CD4-positive, alpha-beta T cell treated with Interleukin-1 beta for 1 hour (primary cell): ENCODE data around the gene HIP1.

Source experiments
- DNase-seq, 2 donors: peaks; one replicate each; pipeline ENCODE4 v3.0.0-alpha.2; 2020 to 2022

HIP1 gene

DNA sequence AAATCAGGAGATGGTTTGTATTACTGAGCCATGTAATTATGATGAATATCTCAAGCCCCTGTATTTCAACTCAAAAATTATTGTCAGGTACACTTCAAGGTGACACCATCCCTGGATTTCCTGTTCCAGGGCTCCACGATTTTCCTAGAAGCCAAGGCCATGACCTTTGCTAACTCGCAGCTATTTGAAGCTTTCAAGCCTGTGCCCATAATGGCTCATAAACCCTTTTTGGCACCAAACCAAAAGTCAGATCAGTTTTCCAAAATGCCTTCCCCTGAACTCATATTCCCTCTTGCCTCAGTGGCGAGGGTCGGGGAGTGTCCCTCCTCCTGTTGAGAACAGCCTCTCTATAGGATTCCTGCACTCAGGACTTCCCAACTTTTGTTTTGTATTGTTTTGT lies 70.8 kb downstream of the HIP1 start:
- DNase-seq, result no peak

DNA sequence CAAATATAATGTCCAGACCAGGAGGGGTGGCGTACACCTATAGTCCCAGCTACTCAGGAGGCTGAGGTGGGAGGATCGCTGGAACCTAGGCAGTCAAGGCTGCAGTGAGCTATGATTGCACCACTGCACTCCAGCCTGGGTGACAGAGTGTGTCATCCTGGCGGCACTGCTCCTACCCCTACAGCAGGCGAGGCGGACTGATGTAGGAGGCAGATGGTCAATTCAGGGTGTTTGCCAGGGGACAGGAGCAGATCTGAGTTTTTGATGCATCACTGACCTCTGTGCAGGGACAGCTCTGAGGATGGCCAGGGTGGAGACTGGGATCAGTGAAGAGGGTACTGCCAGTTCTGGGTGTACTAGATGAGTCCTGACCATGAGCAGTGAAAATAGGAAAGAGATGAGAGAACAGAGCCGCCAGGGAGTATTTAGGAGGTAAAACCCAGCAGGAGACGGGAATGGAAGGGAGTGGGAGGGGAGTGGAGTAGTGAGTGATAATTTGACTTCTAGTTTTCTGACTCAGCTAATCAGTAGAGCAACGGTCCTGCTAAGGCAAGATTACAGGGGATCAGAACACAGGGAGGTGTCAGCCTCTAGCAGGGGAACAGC lies 75.3 kb downstream of the HIP1 start:
- no peak for DNase-seq

DNA sequence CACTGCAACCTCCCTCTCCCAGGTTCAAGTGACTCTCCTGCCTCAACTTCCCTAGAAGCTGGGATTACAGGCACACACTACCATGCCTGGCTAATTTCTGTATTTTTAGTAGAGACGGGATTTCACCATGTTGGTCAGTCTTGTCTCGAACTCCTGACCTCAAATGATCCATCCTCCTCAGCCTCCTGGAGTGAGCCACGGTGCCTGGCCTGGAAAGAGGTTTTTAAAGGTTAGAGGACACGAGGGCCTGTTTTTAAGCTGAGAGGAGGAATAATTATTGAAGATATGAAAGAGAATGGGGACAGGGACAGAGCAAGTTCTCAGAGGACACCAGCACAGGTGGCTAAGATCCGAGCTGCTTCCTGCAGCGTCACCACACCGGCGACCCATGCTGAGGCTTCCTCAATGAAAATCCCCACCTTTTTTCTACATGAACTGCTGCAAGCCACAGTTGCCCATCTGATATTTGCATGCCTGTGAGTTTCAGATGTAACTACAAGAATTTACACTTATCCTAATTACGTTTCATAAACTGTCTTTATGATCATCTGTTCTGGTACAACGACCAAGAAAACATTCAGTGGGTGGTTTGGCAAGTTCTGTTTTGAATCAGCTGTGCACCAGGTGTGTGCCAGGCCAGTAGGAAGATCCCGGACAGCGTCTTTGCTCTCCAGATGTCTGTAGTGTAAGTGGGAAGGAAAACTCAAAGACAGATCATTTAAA lies 76.0 kb downstream of the HIP1 start:
- DNase-seq, result peak in 1 of 2 donors; percentile 44

DNA sequence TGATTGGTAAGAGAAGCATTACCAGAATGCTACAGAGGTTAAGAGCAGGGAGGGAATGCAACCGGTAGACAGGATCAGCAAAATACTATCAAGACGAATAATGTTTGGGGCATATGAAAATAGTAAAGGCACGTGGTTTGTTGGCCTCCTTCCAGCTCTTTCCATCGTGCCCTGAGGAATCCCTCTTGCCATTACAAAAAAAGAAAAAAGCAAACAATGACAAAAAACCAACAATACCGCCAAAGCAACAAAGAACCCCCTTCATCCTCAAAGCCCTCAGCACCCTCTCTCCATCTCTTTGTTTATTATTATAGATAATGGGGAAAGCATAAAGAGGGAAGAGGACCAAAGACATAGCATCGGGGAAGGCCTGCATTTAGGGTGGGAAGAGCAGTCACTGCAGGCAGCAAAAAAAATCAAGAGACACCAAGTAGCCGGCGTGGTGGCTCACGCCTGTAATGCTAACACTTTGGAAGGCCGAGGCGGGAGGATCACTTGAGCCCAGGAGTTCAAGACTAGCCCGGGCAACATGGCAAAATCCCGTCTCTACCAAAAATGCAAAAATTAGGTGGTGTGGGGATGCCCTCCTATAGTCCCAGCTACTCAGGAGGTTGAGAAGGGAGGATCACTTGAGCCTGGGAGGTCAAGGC lies 78.0 kb downstream of the HIP1 start:
- DNase-seq, result no peak

DNA sequence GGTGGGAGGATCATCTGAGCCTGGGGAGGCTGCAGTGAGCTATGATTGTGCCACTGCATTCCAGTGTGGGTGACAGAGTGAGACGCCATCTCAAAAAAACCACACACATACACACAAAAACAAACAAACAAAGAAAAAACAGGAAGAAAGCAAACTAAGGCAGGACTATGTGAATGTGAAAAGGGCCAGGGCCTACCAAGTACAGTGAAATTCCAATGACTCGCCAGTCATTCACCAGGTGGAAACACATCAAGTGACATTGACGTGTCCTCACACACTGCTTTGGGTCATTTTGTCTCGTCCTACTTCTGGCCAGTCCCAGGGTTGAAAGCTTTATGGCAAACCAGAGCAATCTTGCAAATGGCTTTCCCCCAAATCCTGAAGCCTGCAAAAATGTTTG lies 79.9 kb downstream of the HIP1 start:
- no peak for DNase-seq

DNA sequence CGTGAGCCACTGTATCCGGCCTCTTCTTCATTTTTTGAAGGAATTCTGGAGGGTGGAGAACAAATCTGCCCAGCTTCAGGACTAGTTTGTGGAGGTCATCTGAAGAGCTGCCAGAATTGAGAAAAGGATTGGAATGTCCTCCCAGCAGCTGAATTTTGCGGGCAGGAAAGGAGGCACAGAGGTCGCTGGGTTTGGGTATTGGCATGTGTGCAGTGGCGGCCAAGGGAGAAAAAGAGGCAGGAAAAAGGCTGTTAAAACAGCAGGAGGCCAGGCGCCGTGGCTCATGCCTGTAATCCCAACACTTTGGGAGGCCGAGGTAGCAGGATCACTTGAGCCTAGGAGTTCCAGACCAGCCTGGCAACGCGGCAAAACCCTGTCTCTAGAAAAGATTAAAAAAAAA lies 80.4 kb downstream of the HIP1 start:
- no peak for DNase-seq

DNA sequence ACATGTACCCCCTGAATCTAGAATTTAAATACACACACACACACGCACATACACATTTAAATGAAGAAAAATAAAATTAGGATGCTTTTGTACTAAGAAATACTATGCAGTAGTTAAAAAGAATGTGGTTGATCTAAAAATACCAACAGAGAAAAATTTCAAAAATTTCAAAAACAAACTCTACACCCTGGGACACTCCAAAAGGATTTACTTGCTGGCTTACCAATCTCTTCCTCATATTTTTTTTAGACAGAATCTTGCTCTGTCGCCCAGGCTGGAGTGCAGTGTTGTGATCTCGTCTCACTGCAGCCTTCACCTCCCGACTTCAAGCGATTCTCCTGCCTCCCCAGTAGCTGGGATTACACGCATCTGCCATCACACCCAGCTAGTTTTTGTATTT lies 80.9 kb downstream of the HIP1 start:
- no peak for DNase-seq

DNA sequence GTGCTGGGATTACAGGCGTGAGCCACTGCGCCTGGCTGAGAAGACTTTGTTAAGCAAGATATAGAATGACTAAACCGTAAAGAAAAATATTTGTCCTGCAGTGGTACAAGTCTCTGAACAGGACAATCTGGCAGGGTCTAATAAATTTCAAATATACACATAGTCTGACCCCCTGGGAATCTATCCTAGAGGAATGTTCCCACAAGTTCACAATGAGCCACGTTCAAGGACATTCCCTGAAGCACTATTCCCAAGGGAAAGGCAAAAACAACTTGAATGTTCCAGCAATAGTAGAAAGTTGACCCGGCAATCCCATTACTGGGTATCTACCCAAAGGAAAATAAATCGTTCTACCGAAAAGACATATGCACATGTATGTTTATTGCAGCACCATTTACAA lies 82.0 kb downstream of the HIP1 start:
- no peak for DNase-seq

DNA sequence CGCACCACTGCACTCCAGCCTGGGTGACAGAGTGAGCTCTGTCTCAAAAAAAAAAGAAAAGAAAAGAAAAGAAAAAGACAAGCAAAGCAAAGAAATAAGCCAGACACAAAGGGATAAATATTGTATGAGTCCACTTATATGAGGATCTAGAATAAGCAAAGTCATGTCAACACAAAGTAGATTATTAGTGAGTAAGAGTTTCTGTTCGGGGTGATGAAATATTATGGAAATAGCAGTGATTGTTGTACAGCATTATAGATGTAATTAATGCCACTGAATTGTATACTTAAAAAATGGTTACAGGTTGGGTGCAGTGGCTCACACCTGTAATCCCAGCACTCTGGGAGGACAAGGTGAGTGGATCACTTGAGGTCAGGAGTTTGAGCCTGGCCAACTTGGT lies 83.2 kb downstream of the HIP1 start:
- DNase-seq, result no peak

DNA sequence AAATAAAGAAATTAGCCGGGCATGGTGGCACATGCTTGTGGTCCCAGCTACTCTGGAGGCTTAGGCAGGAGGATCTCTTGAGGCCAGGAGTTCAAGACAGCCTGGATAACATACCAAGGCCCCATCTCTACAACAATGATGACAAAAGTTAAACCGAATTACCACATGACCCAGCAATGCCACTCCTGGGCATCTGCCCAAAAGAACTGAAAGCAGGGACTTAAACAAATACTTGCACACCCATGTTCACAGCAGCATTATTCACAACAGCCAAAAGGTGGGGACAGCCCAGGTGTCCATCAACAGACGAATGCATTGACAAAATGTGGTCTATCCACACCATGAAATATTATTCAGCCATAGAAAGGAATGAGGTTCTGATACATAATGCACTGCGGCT lies 83.9 kb downstream of the HIP1 start:
- DNase-seq, result no peak

DNA sequence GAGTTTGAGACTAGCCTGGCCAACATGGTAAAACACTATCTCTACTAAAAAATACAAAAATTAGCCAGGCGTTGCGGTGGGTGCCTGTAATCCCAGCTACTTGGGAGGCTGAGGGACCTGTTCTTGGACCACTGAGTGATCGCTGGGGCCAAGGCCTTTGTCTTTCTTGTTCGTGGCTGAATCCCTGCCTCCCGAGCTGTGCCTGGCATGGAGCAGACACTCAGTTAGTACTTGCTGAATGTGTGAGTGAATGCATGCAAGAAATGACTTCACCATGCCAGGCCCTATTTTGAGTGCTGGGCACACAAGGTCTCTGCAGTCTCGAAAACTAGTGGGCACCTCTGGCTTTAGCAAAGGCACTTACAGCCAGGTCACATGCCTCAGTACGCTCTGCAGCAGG lies 85.1 kb downstream of the HIP1 start:
- no peak for DNase-seq

DNA sequence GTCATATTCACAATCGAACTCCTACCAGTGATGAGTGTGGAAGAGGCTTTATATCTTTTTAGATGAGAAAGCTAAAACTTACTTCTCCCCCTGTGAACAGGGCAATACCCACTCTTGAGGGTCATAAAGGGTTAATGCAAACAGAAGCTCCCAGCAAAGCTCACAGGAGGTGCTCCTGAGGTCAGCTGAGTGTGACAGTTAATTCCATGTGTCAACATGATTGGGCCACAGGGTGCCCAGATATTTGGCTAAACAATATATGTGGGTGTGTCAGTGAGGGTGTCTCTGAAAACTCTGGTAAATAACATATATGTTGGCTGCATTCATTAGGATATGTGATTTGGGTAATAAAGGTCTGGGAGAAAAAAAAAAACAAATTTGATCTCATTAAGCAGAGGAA lies 86.0 kb downstream of the HIP1 start:
- DNase-seq, result no peak

DNA sequence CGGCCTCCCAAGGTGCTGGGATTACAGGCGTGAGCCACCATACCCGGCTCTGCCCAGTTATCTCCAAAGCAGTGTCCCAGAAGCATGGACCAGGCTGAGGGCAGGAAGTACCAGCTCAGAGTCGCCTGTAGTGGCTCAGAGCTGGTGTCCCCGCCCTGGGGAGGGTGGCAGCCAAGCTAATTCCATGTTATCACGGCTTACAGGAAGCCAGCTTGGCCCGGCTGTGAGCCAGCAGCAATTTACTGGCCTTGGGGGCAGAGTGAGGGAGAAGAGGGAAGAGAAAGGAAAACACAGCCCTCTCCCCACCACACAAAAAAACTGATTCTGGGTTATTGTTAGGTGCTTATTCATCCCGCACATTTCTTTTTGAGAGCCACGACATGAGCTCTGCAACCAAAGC lies 88.1 kb downstream of the HIP1 start:
- DNase-seq, result no peak

DNA sequence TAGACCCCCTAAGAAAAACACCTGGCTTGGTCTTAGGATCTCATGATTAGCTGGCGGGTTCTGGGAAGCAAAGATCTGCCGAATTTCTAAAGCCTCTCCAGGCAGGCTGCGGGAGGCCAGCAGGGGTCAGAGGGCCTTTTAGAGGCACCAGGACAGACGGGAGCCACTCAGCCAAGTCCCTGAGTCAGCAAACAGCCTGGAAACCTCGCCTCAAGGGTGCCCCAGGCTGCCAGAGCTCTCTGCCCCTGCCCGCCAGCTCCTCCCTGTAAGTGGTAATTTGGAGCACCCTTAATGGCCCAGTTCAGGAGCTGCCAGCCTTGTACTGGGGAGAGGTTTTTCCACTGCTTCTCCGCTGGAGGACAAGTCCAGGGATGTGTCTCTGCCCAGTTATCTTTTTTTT lies 88.7 kb downstream of the HIP1 start:
- no peak for DNase-seq

DNA sequence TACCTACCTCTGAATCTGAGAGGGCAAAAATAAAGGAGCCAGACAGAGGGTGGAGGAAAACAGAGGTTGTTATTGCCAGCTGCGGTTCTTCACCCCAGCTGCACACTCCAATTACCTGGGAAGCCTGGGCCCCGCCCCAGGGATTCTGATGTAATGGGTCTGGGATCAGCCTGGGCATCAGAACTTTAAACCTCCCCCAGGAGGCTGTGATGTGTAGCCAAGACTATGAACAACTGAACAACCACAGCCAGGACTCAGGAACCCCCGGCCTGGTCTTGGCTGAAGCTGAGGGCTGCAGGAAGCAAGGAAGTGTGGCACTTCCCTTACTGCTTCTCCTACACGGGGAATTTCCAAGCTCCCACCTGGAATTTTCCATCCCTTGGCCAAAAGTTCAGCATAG lies 89.3 kb downstream of the HIP1 start:
- no peak for DNase-seq

DNA sequence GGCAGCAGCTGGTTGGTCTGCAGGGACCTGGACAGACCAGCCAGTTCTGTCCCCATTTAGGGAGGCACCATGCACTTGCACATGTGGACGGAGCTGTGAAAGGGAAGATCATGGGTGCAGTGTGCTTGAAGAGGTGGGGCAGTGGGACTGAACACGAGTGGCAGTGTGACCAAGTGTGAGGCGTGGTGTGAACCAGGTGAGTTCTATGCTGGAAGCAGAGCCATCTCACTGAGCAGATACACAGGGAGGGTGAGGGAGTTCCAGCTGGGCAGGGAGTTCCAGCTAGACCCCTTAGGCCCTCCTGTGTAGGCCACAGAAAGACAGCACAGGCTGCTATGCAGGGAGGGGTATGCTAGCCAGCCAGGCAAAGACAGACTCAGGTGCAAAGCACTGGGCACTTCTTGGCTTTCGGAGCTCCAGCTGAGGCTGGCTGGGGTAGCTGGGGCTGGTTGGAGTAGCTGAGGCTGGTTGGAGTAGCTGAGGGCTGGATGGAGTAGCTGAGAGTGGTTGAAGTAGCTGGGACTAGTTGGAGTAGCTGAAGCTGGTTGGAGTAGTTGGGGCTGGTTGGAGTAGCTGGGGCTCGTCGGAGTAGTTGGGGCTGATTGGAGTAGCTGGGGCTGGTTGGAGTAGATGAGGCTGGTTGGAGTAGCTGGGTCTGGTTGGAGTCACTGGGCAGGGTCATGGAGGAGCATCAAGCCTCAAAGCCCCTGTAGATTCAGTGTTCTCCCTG lies 90.9 kb downstream of the HIP1 start:
- DNase-seq, result no peak

DNA sequence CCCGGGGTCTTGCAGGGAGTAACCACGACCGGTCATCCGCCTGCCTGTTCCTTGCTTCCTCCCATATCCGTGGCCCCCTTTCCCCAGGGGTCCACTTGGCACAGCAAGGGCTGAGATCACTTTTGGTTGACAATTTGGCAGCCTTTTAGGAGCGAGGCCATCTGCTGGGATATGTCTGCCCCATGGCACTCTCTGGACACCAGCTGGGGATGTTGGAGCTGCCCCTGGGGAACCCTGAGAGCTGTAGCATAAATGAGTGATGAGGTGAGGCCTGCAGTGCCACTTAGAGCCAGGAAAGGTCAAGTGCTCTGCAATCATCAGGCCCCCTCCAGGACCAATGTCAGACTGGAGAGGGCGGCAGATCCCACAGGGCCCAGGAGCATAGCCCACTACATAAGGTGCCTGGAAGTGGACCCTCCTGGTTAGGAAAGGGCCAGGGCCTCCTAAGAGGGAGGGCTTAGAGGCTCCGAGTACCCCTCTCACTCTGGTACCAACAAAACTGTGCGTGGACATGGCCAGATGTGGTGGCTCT lies 92.1 kb downstream of the HIP1 start:
- DNase-seq, result no peak

DNA sequence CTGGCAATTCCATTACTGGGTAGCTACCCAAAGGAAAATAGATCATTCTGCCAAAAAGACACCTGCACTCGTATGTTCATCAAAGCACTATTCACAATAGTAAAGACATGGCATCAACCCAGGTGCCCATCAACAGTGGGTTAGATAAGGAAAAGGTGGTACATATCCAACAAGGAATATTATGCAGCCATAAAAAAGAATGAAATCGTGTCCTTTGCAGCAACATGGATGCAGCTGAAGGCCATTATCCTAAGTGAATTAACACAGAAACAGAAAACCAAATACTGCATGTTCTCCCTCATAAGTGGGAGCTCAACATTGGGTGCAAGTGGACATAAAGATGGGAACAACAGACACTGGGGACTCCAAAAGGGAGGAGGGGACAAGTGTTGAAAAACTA lies 93.2 kb downstream of the HIP1 start:
- no peak for DNase-seq

DNA sequence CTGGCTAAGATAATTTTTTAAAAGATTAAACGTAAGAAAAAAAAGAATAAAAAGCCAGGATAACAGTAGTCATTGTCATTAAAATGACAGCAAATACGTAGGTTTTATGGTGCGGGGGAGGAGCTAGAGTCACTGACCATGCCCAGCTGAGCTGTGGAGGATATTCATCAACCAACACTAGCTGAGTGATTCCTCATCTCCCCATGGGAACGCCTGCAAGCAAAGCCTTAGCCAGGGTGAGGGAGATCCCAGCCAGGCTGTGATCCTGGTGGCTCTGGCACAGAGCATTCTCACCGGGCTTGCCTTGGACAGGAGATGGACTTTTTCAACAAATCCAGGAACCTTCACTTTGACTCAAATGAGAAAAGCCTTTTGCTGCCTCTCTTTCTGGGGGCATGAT lies 94.2 kb downstream of the HIP1 start:
- no peak for DNase-seq

DNA sequence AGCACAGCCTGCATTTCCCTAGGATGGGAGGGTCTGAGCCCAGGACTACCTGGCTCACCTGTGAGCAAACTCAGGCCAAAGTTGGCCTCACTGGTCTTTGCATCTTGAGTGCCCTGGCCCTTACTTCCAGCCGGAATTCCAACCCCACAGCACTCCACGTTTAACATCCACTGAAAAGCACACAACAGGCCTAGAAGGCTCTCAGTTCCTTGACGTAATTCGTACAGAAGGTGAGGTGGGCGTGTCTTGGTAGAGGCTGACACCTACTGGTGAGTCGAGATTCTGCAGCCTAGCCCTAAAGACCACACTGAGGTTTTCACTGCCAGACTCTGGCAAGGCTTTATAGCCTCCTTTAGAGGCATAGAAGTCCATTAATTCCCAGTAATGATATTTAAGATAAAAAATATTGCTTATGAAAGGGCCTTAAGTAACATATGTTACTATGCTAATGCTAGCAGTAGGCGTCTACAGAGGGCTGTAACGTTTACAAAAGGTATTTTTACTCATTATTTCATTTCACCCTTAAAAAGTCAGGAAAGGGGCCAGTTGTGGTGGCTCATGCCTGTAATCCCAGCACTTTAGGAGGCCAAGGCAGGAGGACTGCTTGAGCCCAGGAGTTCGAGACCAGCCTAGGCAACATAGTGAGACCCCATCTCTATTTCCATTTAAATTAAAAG lies 95.8 kb downstream of the HIP1 start:
- peak; percentile 76 to 82 for DNase-seq

DNA sequence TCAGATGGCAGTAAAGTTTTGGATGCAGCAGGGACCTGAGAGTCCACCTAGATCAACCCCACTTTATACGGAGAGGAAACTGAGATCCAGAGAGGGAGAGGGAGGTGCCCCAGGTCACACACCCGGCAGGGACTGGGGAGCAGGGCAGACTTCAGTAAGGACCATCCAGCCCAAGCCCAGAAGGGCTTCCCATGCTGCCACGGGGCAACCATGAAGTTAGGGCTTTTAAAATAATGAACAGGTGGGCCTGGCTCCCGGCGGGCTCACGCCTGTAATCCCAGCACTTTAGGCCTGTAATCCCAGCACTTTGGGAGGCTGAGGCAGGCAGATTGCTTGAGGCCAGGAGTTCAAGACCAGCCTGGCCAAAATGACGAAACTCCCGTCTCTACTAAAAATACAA lies 98.5 kb downstream of the HIP1 start:
- no peak for DNase-seq

DNA sequence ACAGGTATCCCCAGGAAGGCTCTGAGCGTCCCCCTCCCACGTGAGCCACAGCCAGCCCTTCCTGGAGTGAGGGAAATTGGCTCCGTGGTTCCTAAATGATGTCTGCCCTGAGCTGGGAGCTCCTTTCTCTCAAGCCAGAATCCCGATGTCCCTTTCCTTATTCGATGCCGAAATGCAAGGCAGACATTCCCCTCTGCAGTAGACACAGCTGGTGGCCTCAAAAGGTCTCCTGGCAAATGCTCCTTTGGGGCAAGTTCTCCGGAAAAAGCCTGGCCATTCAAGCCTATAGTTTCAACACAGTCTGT lies 98.9 kb downstream of the HIP1 start:
- no peak for DNase-seq
